IMR-90 (cell line): Measurements from ENCODE around the gene P3H1. TPM values are rescaled to one million over a fixed set of nuclear protein-coding genes. Genes with fewer than 3 reads are reported as not detected.

Experiments used
- ATAC-seq: fragments of 200-7000 bp; cut with Tn5 transposase; 2 replicates; pipeline ENCODE4 v1.9.1; 2020; ENCODE audit warnings: low read depth, mild to moderate bottlenecking, moderate library complexity
- BruUV-seq: library from RNA; stranded (reverse); fragments of 400-500 nt; replicated peaks from 2 replicates; lab custom pipeline; 2021; lab: Mats Ljungman, UMichigan
- CTCF ChIA-PET: fragments of 300-600 bp; formaldehyde crosslinking; extraction: SDS; loops from one replicate; lab custom pipeline; 2021; ENCODE audit warnings: antibody characterized with exemption; lab: Yijun Ruan, JAX
- POLR2A ChIA-PET: fragments of 300-600 bp; sonication (Branson Sonifier 250); formaldehyde crosslinking; loops from one replicate; lab custom pipeline; 2022; ENCODE audit warnings: antibody characterized with exemption; ENCODE audit not compliant: unreplicated experiment; lab: Charles Lee
- DNase-seq: peaks from one replicate; pipeline ENCODE4 v3.0.0; 2013
- H2AFZ ChIP-seq: replicated peaks from 2 replicates; pipeline ENCODE3; 2013; ENCODE audit warnings: low read length, mild to moderate bottlenecking; ENCODE audit not compliant: poor library complexity
- H2AK5ac ChIP-seq: 2 replicates; pipeline ENCODE4 v1.6.1; 2013; ENCODE audit warnings: low read depth, low read length, inconsistent platforms
- H2AK9ac ChIP-seq: replicated peaks from 2 replicates; pipeline ENCODE3; 2013; ENCODE audit warnings: mild to moderate bottlenecking, low read depth, low read length, moderate library complexity; ENCODE audit not compliant: poor library complexity
- H2BK120ac ChIP-seq: 2 replicates; pipeline ENCODE4 v1.6.1; 2013; ENCODE audit warnings: low read depth, low read length, inconsistent platforms
- H2BK15ac ChIP-seq: 3 replicates; pipeline ENCODE4 v1.6.1; 2013; ENCODE audit warnings: low read depth, low read length, inconsistent platforms
- H2BK20ac ChIP-seq: 2 replicates; pipeline ENCODE4 v1.6.1; 2013; ENCODE audit warnings: low read depth, mild to moderate bottlenecking, inconsistent platforms, low read length, moderate library complexity
- H2BK5ac ChIP-seq: 2 replicates; pipeline ENCODE4 v1.6.1; 2013; ENCODE audit warnings: mild to moderate bottlenecking, low read depth, low read length, inconsistent platforms; ENCODE audit not compliant: poor library complexity, severe bottlenecking
- H3K14ac ChIP-seq: replicated peaks from 2 replicates; pipeline ENCODE4 v1.6.1; 2013; ENCODE audit warnings: low read depth, low read length, inconsistent platforms
- H3K18ac ChIP-seq: 2 replicates; pipeline ENCODE4 v1.6.1; 2013; ENCODE audit warnings: low read depth, low read length, control low read depth
- H3K23ac ChIP-seq: 2 replicates; pipeline ENCODE4 v1.6.1; 2013; ENCODE audit warnings: low read depth, low read length, inconsistent platforms
- H3K27ac ChIP-seq: 2 replicates; pipeline ENCODE4 v1.5.1; 2013; ENCODE audit warnings: mild to moderate bottlenecking, control low read depth, low read length; ENCODE audit not compliant: insufficient read depth
- H3K27me3 ChIP-seq: 2 replicates; pipeline ENCODE4 v1.6.1; 2013; ENCODE audit warnings: low read length; ENCODE audit not compliant: control insufficient read depth, insufficient read depth
- H3K36me3 ChIP-seq: 2 replicates; pipeline ENCODE4 v1.6.1; 2013; ENCODE audit warnings: low read length, mixed read lengths; ENCODE audit not compliant: control insufficient read depth, insufficient read depth
- H3K4ac ChIP-seq: 2 replicates; pipeline ENCODE4 v1.6.1; 2013; ENCODE audit warnings: low read depth, low read length, inconsistent platforms
- H3K4me1 ChIP-seq: 2 replicates; pipeline ENCODE4 v1.6.1; 2013; ENCODE audit warnings: low read length, mixed read lengths; ENCODE audit not compliant: control insufficient read depth, insufficient read depth
- H3K4me2 ChIP-seq: 2 replicates; pipeline ENCODE4 v1.6.1; 2013; ENCODE audit warnings: low read depth, mild to moderate bottlenecking, control low read depth, low read length, moderate library complexity
- H3K4me3 ChIP-seq: 2 replicates; pipeline ENCODE4 v1.5.1; 2013; ENCODE audit warnings: low read depth, mild to moderate bottlenecking, control low read depth, low read length, moderate library complexity; ENCODE audit not compliant: insufficient read depth
- H3K56ac ChIP-seq: 2 replicates; pipeline ENCODE4 v1.6.1; 2013; ENCODE audit warnings: low read length, inconsistent platforms; ENCODE audit not compliant: insufficient read depth; ENCODE audit errors: extremely low read depth
- H3K79me1 ChIP-seq, 2 experiments: 2 replicates each; pipeline ENCODE4 v1.6.1; 2013; ENCODE audit warnings: low read length in 2 of 2, inconsistent platforms in 1 of 2, low read depth in 1 of 2
- H3K9ac ChIP-seq: 2 replicates; pipeline ENCODE4 v1.6.1; 2013; ENCODE audit warnings: low read depth, low read length, control low read depth
- H3K9me1 ChIP-seq: 2 replicates; pipeline ENCODE4 v1.6.1; 2013; ENCODE audit warnings: low read length, inconsistent platforms; ENCODE audit not compliant: insufficient read depth
- H3K9me3 ChIP-seq: 2 replicates; pipeline ENCODE4 v1.6.1; 2013; ENCODE audit warnings: low read length; ENCODE audit not compliant: control insufficient read depth, insufficient read depth
- H4K20me1 ChIP-seq: 2 replicates; pipeline ENCODE4 v1.6.1; 2013; ENCODE audit warnings: low read length, inconsistent platforms; ENCODE audit not compliant: insufficient read depth
- H4K5ac ChIP-seq: 2 replicates; pipeline ENCODE4 v1.6.1; 2013; ENCODE audit warnings: mild to moderate bottlenecking, low read depth, low read length, control low read depth
- H4K8ac ChIP-seq, 2 experiments: 2 replicates each; pipeline ENCODE4 v1.6.1; 2013; ENCODE audit warnings: low read depth in 2 of 2, low read length in 2 of 2, control low read depth in 1 of 2, inconsistent platforms in 1 of 2
- H4K91ac ChIP-seq: 2 replicates; pipeline ENCODE4 v1.6.1; 2013; ENCODE audit warnings: low read depth, low read length, inconsistent platforms; ENCODE audit not compliant: insufficient read depth
- CTCF ChIP-seq: conservative IDR thresholded peaks from 2 replicates; pipeline ENCODE4 v1.5.1; 2012; ENCODE audit warnings: mild to moderate bottlenecking, low read depth, low read length, improper control_type of control experiment
- FOS ChIP-seq: fragments of 150-350 bp; IDR thresholded peaks from 2 replicates; pipeline ENCODE4 v1.6.1; 2016; ENCODE audit warnings: low read depth, low read length
- MXI1 ChIP-seq: IDR thresholded peaks from 2 replicates; pipeline ENCODE4 v1.6.1; 2012; ENCODE audit warnings: low read depth, mild to moderate bottlenecking, low read length, moderate library complexity, borderline replicate concordance
- RAD21 ChIP-seq: IDR thresholded peaks from 2 replicates; pipeline ENCODE4 v1.6.1; 2012; ENCODE audit warnings: low read length, improper control_type of control experiment
- SMC3 ChIP-seq: fragments of 150-350 bp; IDR thresholded peaks from 2 replicates; pipeline ENCODE4 v1.6.1; 2016; ENCODE audit warnings: low read depth, mild to moderate bottlenecking, antibody characterized with exemption, low read length, moderate library complexity
- USF2 ChIP-seq: fragments of 150-350 bp; IDR thresholded peaks from 2 replicates; pipeline ENCODE4 v1.6.1; 2017; ENCODE audit warnings: mild to moderate bottlenecking, antibody characterized with exemption, low read length, low read depth
- WGBS, 2 experiments: methylation state at CpG; one replicate each; pipeline versions ENCODE4 v1.1.5 to v1.1.7; 2013; ENCODE audit warnings: missing lambda C conversion rate in 2 of 2; ENCODE audit not compliant: insufficient read length in 1 of 2; ENCODE audit errors: extremely low coverage in 2 of 2; 5-methylcytosine and 5-hydroxymethylcytosine counted together
- dilution Hi-C: fragments of 300-500 bp; cut with HindIII; formaldehyde crosslinking; loops from one replicate; pipeline ENCODE4 v1.14.3; 2018; ENCODE audit warnings: low sequenced_read_pairs; ENCODE audit not compliant: unreplicated experiment
- in situ Hi-C: fragments of 300-500 bp; cut with MboI; formaldehyde crosslinking; loops from 3 replicates; pipeline ENCODE4 v1.14.3; 2019; ENCODE audit warnings: low sequenced_read_pairs, inconsistent platforms, mixed read lengths
- intact Hi-C: fragments of 100-400 bp; cut with micrococcal nuclease; formaldehyde crosslinking; loops from 2 replicates; pipeline ENCODE4 v1.10.0; 2022
- polyA plus RNA-seq, 3 experiments: library from polyadenylated mRNA; depleted of rRNA; stranded (reverse); fragments of >200 nt; gene quantifications; 2 replicates each; pipeline ENCODE4 v1.2.3, GENCODE V29; 2012; ENCODE audit warnings: low replicate concordance in 1 of 3
- total RNA-seq: library from RNA; depleted of rRNA; stranded (reverse); fragments of >200 nt; gene quantifications from 2 replicates; pipeline ENCODE4 v1.2.3, GENCODE V29; 2012

Gene P3H1
- total and polyA plus RNA-seq, 2 of the 4 experiments (the other 2 are of a cell fraction), result 108 to 210 TPM

- ATAC-seq, result peak; percentile 79
- POLR2A ChIA-PET, result no interaction called here
Observed at GRCh38 chr1:42756956-42757891, 9.6 kb downstream of the P3H1 start.

More at GRCh38 chr1:42756956-42757891, 9.6 kb downstream of the P3H1 start:
- H4K91ac ChIP-seq, result no peak overlapping the region
- H4K5ac ChIP-seq, result no peak overlapping the region
- TF ChIP-seq FOS (no peak), CTCF (peak; percentile 62), SMC3 (peak; percentile 51), MXI1 (no peak), RAD21 (peak; percentile 49), USF2 (no peak)
- no peak overlapping the region for H3K4me3 ChIP-seq
- H2BK5ac ChIP-seq, result no peak overlapping the region
- dilution Hi-C loops, result no loop called here
- H2AK9ac ChIP-seq, result no peak overlapping the region
- H3K9me1 ChIP-seq, result peaks cover 7% of the 10 kb centered on the region; the same call in 1 of the 2 replicates
- peaks cover 5% of the 10 kb centered on the region for H4K20me1 ChIP-seq
- H3K27ac ChIP-seq, result no peak overlapping the region
- no peak overlapping the region for H2BK20ac ChIP-seq
- DNase-seq, result peak; percentile 72
- H3K36me3 ChIP-seq, result peaks cover 59% of the 10 kb centered on the region
- H3K56ac ChIP-seq, result no peak overlapping the region
- peaks cover 3% of the 10 kb centered on the region for H3K4me1 ChIP-seq
- H3K79me1 ChIP-seq, result peaks cover 43 to 47% of the 10 kb centered on the region in 2 experiments
- H4K8ac ChIP-seq, result peak overlapping the region in 1 of 2 experiments; percentile 29; a peak in 1 of 4 replicates
- intact Hi-C loops, result loop anchor here (5.0 kb wide), 1 partner anchor 610 kb away; no protein-coding TSS in a partner anchor
- no peak overlapping the region for H3K18ac ChIP-seq
- CTCF ChIA-PET, result interaction anchor here (0.5 to 0.6 kb wide), 3 partner anchors 13 to 235 kb away, joined by 5 to 6 read pairs (median 6); no protein-coding TSS in a partner anchor
- no peak overlapping the region for H3K9ac ChIP-seq
- WGBS, 2 experiments, result 57% methylated on average over 4 of the region's 17 CpGs; no CpG with 5 or more reads in 1 of the 2 experiments
- in situ Hi-C loops, result no loop called here
- no TSS peak for BruUV-seq
- H3K9me3 ChIP-seq, result no peaks in the 10 kb centered on the region
- H2AK5ac ChIP-seq, result no peak overlapping the region
- no peak overlapping the region for H2AFZ ChIP-seq
- no peak overlapping the region for H3K23ac ChIP-seq
- no peak overlapping the region for H3K4me2 ChIP-seq
- H3K27me3 ChIP-seq, result no peaks in the 10 kb centered on the region
- H2BK15ac ChIP-seq, result no peak overlapping the region
- no peak overlapping the region for H2BK120ac ChIP-seq
- H3K4ac ChIP-seq, result no peak overlapping the region
- no peak overlapping the region for H3K14ac ChIP-seq
